ENCODE results near the gene OR10AD1.

The OR10AD1 gene

DNA sequence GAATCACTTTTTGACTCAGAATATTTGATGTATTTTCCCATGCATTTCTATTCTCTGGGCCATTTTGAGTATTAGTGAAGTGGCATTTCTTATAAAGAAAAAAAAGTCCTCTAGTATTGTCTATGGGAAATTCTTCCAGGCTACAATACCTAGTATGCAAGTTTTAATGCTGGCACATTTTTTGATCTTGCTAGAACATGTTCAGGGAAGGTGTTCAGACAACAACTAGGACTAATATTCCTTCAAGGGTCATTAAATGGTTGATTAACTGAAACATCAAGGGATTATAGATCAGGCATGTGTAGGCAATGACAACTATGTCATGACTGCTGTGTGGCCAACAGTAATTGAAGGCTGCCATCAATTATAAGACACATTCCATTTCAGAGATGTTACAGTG, 12.0 kb downstream of the OR10AD1 start:
- no peak for DNase-seq (ENCODE audit: low spot score)

DNA sequence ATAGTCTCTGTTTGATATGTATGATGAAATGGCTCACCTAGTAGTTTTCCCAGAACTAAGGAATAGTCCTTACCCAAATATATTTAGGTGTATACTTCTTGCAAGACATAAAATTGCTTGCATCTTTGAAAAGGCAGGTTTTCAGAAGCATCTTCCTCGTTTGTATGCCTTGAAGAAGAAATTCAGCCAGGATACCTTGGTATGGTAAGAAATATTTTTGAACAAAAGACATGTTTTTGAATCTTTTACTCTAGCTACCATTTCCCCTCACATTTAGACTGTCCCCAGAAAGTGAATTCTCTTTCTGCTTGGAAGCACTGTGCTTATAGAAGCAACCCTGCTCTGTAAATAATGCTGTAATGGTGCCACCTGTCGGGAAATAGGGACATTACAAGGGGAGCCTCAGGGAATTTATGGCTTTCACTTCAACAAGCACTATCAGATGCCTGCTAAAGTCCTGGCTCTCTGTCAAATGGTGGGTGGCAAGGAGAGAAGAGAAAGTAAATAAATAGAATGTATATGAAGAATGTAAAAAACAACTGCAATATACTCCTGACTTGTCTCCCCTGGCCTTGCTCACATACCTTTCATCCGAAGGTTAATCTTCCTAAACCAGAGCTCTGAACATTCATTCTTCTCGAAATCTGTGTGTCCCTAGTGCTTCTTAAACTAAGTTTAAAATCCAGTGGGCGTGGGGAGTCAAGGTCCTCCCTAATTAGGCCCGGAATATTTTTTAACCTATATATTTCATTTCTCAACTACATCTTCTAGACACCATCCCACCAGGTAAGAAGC, 13.6 kb downstream of the OR10AD1 start:
- peak; percentile 83 for DNase-seq (ENCODE audit: low spot score)

DNA sequence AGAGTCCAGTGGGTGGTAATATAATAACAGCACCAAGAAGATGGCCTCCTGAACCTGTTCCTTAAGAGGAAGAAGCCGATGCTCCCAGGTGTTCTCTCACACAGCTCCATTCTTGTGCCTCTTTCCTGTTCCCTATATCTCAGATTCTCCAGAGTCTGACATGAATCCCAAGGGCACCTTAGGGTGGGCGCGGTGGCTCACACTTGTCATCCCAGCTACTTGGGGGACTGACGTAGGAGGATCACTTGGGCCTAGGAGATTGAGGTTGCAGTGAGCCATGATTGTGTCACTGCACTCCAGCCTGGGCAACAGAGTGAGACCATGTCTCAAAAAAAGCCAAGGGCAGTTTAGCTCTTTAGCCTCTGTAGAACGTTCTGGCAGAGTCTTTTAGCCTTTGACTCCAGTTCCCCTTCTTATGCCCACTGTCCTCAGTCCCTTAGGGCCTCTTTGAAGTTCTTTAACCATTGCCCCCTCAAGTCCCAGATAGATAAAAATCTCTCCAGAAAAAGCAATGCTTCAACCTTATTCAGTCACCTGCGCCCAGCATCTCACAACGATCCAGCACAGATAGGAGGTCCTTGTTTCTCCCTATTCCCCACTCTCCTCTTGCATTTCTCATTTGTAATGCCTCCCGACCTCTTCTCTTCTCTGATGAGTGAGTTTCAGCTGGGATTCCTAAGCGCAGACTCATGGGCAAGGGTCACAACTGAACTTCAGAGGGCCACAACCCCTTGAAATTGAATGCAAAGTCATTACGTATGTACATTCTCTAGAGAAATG, 15.0 kb downstream of the OR10AD1 start:
- DNase-seq (ENCODE audit: low spot score): no peak

DNA sequence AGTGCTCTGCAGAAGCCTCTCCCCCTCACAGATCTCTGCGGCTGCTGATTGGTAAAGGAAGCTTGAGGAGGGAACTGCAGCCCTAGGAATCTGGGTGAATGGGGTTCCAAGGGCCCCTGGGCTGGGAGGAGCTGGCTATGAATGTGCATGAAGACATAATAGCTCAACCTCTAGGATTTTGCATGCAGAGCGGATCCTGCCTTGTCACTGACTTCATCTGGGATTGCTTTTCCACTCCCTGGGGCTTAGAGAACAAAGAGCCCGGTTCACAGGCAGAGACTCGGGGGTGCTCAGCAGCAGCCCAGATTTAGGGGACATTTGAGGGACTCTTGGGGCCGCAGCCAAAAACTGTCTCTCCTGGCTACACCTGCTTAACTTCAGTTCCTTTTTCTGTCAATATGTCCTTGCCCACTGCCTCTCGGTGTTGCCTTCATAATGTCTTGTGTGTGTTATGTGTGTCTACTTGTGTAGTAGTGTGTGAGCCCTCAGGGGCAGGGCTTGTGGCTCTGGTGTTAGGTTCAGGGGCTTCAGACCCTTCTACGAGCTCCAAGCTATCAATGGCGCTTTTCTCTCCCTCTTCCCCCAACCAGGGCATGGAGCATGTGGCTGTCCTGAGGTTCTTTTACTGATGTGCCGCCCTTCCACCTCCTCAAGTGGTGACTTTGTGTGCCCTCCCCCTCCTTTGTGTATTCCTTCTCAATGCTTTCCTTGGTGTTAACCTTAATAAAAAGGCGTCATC, 17.7 kb downstream of the OR10AD1 start:
- no peak for DNase-seq (ENCODE audit: low spot score)

DNA sequence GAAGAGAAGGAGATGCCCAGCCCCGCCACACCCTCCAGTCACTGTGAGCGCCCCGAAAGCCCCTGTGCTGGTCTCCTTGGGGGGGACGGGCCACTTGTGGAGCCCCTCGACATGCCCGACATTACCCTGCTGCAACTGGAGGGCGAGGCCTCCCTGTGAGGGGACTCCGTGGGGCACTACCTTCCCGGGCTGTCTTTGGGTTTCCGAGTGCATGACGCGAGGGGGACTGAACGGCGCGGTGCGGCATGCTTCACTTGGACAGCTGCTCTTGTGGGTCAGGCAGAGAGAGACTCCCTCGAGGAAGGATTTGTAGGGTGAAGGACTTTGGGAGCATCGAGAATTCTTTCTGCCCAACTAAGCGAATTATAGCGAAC, 18.6 kb downstream of the OR10AD1 start:
- DNase-seq (ENCODE audit: low spot score): no peak

DNA sequence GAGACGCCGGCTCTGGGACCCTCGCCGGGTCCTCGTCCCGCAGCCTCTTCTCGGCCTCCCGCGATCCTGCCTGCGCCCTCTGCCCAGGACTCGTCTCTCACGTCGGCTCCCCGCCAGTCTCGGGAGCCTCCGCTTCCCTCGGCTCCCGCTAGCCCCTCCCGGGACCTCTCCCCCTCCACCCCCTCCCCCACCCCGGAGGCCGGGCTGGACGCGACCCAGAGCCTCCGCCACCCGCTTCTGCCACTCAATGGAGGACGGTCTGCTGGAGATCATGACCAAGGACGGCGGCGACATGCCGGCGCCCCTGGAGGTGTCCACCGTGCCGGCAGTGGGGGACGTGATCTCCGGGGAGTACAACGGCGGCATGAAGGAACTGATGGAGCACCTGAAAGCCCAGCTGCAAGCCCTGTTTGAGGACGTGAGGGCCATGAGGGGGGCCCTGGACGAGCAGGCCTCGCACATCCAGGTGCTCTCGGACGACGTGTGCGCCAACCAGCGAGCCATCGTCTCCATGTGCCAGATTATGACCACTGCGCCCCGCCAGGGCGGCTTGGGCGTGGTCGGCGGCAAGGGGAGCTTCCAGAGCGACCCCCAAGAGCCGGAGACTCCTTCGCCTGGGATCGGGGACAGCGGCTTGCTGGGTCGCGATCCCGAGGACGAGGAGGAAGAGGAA, 19.1 kb downstream of the OR10AD1 start:
- DNase-seq (ENCODE audit: low spot score): no peak

DNA sequence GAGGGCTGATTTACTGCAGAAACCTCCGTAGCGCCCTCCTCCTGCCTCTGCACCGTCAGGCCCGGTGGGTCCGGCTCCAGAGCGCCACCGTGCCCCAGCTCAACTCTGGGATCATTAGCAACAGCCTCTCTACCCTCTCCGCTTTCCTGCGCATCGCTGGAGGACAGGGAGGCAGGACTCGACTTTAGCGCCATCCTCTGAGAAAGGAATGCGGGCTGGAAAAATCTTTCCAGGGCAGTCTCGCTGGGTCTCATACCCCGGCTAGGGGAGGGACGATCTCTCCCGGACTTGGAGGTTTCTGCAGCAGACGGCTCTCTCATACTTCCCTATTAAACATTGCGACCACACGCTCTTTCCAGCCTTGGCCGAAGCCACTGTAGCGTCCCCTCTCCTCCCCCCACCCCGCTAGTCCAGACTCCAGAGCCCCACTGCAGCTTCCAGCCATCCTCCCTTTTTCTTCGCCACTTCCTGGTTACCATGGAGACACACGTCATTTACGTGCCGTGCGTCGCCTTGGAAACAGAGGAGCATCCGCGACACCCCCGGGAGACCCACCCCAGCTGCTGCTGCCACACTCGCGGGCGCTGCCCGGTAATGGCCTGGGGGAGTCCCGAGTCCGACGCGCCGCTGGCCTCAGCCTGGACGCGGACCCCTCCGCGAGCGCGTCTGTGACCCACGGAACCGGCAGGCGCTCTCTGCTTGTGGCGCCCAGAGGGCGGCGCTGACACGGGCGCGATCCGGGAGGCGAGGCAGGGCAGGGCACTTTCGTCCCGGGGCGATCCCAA, 19.8 kb downstream of the OR10AD1 start, which contains the start of gene CCDC184:
Gene CCDC184 (plus strand): TSS at position 554 of the 785 bp plus-strand sequence. CDS start 479 bp downstream, outside the sequence.
- peak; percentile 65 for DNase-seq (ENCODE audit: low spot score)

DNA sequence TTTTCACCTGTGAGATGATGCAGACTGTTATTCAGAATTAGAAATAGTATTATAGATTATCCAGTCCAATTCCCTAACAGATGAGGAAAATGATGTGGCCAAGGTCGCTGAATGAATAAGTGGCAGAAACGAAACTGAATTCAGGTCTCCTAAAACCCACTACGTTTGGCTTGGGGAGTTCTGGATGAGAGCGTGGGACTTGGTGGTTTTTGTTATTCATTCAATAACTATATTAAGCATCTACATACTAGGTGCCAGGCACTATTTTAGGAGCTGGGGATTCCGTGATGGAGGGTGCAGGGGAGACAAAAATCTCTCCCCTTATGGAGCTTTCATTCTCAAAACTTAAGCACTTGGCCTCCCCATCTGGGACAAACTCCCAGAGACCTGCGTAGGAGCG, 20.5 kb downstream of the OR10AD1 start:
- DNase-seq (ENCODE audit: low spot score): no peak

DNA sequence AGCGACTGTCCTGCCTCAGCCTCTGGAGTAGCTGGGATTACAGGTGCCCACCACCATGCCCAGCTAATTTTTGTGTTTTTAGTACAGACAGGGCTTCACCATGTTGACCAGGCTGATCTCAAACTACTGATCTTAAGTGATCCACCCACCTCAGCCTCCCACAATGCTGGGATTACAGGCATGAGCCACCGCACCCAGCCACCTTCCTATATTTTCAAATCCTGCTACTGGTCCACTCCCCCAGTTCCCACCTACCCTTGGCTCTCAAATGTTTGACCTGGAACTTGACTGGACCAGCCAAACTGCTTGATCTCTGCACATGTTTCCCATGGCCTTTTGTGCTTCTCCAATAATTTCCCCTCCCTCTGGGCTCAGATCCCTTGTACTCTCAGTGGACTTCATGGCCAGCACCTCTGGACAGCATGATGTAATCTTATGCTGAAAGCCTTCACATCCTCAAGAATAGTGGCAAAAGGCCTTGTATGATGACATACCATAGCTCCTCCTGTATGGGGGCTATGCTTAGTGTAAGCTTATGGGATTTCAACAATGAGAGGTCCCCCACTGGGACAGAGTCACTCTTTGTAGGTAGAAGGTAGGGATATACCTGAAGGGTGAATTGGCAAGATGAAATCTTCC, 22.1 kb downstream of the OR10AD1 start:
- no peak for DNase-seq (ENCODE audit: low spot score)

DNA sequence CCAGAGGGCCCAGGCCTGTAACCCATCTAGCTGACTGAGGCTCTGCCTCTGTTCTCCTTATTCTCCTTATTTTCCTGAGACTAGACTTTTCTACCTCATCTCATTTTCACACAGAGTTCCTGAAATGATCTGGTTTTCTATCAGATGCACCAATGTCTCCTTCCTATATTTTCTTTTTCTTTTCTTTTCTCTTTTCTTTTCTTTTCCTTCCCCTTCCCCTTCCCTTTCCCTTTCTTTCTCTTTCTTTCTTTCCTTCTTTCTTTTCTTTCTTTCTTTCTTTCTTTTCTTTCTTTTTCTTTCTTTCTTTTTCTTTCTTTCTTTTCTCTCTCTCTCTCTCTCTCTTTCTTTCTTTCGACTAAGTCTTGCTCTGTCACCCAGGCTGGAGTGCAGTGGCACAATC, 22.7 kb downstream of the OR10AD1 start:
- no peak for DNase-seq (ENCODE audit: low spot score)

DNA sequence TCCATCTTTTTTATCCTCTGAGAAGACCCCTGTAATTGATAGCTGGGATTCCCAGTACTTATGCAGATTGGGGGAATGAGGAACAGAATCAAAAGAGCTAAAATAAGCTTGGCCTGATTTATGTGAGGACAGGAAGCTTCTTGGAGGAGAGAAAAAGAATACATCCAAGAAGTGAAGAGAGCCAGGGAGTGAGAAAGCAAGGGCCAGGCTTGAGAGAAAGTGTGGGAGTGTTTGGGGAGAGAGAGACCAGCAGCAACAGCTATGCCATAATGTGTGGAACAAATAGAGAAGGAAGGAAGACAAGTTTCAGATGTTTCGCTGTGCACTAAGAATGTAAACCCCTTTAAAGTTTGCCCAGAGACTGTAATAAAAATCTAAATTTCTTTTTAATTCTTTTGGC, 23.6 kb downstream of the OR10AD1 start:
- DNase-seq (ENCODE audit: low spot score): no peak

DNA sequence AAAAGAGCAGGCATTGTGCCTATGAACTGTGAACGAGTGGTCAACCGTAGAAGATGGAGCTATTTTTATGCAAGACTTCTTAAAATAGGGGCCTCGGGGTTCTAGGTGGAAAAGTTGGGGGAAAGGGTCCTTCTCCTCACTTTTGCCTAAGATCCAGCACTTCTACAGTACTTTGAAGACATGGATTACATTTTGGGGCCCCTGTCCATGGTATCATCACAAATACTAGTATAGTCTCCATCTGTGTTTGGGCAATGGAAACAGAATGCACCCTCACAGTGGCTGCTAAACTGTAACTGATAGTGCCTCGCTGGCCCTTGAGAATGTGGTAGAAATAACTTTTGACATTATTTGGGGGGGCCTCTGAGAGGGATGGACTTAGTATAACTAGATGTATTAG, 25.1 kb downstream of the OR10AD1 start:
- no peak for DNase-seq (ENCODE audit: low spot score)

DNA sequence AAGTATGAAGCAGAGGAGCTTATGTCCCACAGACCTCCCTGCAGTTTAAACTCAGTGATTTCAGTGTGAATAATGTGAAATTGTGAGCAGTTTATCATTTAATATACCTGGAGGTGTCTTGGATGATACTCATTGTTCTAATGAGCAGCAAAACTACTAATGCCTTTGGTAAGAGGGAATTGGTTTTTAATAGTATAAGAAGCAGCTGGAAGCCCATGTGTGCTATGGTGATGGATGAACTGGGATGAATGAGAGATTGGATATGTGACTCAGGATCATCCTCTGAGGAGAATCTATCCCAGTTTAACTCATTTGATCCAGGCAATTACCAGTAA, 26.7 kb downstream of the OR10AD1 start:
- DNase-seq (ENCODE audit: low spot score): no peak

DNA sequence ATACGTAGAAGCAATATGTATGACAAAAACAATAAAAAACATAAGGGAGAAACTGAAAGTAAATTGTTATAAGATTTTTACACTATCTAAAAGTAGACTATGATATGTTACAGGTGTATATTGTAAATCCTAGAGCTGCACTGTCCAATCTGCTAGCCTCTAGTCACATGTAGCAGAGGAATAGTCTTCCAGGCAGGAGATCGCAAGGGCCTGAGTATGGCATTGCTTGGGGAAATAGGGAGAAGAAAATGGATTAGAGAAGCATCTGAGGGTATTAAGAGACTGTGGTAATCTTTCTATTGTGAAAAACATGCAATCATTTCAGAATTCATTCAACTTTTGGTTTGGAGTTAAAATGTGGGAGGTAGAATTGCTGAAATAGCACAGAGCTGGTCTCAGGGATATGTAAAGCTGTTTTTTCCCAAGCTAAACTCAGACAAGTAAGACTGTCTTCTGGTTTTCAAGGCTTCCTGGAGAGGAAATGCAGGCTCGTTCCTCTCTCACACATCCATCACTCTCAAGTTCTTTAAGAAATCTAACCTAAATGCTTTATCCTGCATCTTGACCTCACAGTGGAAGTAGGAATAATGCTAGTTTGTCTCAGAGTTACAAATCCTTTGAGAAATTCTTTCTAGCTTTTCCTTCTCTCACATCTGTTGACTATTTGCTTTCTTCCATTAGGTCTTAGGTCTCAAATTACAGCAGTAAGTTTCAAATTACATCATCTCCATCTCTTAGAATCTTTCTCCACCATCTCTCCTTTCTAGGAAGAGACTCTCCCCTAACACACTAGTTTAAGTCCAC, 27.3 kb downstream of the OR10AD1 start:
- DNase-seq (ENCODE audit: low spot score): no peak

DNA sequence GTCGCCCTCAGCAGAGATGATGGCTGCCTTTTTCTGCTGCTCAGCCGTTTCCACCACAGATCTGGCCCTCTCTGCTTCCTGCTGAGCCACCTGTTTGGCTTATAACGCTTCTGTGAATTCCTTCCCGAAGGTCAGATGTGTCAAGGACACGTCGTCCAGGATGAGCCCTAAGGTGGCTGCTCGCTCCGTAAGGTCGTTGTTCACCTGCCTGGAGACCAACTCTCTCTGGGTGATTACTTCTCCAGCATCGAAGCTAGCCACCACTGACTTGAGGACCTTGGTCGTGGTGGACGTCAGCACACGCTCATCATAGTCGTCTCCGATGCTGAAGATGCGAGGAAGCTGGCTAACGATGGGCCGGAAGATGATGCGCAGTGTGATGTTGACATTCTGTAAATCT, 34.1 kb downstream of the OR10AD1 start:
- no peak for DNase-seq (ENCODE audit: low spot score)

DNA sequence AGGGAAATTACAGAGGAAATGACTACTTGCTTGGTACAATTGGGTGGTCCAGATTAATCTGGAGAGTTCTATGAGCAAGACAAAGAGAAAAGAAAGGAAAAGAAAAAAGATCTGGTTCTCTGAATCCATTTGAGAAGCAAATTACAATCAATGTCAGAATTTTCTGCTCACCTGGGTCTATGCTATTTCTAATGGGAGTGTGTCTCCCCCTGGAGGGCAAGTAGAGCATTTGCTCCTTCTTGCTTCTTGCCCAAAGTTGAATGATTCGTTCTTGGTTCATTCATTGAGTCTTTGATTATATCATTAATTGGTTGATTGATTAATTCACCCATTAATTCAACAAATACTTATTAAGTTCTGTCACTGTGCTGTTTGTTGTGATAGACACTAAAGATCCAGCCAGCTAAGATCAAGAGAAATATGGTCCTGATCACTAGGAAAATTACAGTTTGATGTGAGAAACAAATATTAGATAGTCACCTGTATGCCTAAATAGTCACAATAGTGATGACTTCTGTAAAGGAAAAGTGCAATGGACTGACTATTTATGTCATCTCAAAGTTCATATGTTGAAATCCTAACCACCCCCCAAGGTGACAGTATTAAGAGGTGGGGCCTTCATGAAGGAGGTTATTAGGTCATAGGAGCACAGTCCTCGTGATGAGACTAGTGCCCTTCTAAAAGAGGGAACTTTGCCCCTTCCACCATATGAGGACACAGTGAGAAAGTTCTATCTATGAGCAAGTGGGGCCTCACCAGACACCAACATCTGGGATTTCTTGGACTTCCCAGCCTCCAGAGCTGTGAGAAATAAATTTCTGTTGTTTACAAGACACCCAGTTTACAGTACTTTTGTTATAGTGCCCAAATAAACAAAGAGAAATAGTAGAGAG, 37.8 kb downstream of the OR10AD1 start:
- DNase-seq (ENCODE audit: low spot score): peak; percentile 79

DNA sequence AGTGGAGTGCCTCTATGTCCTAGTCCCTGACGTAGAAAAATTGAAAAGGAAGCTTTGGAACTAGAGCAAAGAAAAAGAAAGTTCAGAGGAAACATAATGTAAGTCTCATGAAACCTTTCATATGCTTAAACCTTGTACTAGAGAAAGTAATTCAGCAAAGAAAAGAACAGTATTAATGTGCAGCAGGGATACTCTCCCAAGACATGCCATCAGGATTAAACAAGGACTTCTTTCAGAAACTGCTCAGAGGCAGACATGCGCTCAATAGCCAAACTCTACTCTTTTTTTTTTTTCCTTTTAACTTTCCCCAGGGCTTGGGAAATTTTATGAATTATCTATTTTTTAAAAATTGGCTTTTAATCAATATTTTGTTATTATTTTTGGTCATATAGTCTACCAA, 38.6 kb downstream of the OR10AD1 start:
- DNase-seq (ENCODE audit: low spot score): no peak

DNA sequence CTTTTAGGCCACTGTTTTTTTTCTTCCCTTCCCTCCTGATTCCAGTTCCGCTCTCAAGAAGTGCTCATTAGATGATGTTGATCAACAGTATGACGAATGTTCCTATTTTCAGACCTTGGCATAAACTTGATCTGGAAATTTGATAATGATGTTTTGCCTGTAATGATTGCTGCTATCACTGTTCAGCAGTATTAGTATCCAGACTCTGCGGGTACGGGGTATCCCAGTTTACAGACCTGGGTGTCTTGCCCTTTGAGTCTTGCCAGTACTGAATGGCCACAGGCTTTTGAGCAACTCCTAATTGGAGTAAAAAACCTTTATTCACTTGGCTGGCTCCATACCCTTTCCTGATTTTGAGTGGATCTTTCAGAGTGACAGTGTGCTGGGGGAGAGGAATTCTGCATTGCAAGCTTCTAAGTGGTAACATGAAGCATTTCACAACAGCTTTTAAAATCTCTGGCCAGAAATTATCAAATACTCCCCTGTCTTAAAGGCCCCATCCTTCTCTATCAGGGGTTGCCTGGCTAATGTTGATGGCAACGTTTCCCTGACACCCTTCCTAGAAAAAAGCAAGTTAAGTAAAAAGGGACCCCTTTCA, 39.8 kb downstream of the OR10AD1 start:
- DNase-seq (ENCODE audit: low spot score): no peak

DNA sequence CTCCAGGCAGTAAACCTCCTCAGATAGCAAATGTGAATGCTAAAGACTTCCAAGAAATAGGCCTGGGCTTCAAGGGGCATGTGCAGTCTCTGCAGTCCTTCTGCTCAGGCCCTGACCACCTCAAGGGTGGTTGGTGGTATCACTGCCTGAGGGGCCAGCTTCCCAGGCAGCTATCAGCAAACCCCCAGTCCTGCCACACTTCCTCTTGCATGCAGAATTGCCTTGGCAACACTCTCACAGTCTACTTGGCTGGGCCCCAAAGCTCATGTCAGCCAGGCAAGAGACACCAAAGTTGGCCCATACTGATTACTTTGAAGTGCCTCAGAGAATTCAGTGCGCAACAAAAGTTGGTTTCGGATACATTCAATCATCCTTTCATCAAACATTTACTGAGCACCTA, 42.3 kb downstream of the OR10AD1 start:
- DNase-seq (ENCODE audit: low spot score): no peak

All from HuH-7 (cell line).